Spleen (tissue), 11 donors: ENCODE measurements around the gene LAMB1. TPM values are rescaled to one million over a fixed set of nuclear protein-coding genes. Genes with fewer than 3 reads are reported as not detected.

ENCODE experiments used
- DNase-seq: peaks from one replicate; pipeline ENCODE4 v3.0.0-alpha.2; 2020
- H3K27ac ChIP-seq, 8 donors: fragments of 200-600 bp; sonication (generic) in 7 of 8; 1 replicate in 4 of 8; 2 replicates in 4 of 8; pipeline versions ENCODE4 v1.5.0 to v1.8.0; 2016 to 2021; ENCODE audit warnings: inconsistent platforms in 4 of 8, mild to moderate bottlenecking in 4 of 8, moderate library complexity in 1 of 8
- H3K27me3 ChIP-seq, 7 donors: fragments of 200-600 bp; sonication (generic) in 6 of 7; replicated peaks in 1 of 7; 1 replicate in 4 of 7; 2 replicates in 3 of 7; pipeline versions ENCODE4 v1.5.0 to v1.8.0; 2016 to 2021; ENCODE audit warnings: inconsistent platforms in 3 of 7, mild to moderate bottlenecking in 1 of 7
- H3K36me3 ChIP-seq, 6 donors: fragments of 200-600 bp; sonication (generic) in 5 of 6; 1 replicate in 4 of 6; 2 replicates in 2 of 6; pipeline versions ENCODE4 v1.5.0 to v1.8.0; 2016 to 2021; ENCODE audit warnings: inconsistent platforms in 2 of 6
- H3K4me1 ChIP-seq, 6 donors: fragments of 200-600 bp; sonication (generic) in 5 of 6; 1 replicate in 3 of 6; 2 replicates in 3 of 6; pipeline versions ENCODE4 v1.5.0 to v1.8.0; 2016 to 2021; ENCODE audit warnings: inconsistent platforms in 3 of 6
- H3K4me3 ChIP-seq, 8 donors: fragments of 200-600 bp; sonication (generic) in 7 of 8; 1 replicate in 4 of 8; 2 replicates in 4 of 8; pipeline versions ENCODE4 v1.5.0 to v1.8.0; 2016 to 2021; ENCODE audit warnings: inconsistent platforms in 4 of 8, mild to moderate bottlenecking in 4 of 8, moderate library complexity in 2 of 8
- H3K9me3 ChIP-seq, 8 donors: fragments of 200-600 bp; sonication (generic) in 7 of 8; 1 replicate in 4 of 8; 2 replicates in 4 of 8; pipeline versions ENCODE4 v1.5.0 to v1.8.0; 2016 to 2021; ENCODE audit warnings: inconsistent platforms in 4 of 8
- CTCF ChIP-seq, 11 experiments: fragments of 200-600 bp in 7 of 11; fragments of 450-650 bp in 4 of 11; sonication (generic) in 4 of 11; IDR thresholded peaks in 8 of 11; conservative IDR thresholded peaks in 3 of 11; 1 replicate in 7 of 11; 2 replicates in 4 of 11; pipeline versions ENCODE4 v1.4.0 to v1.8.0; 2016 to 2021; ENCODE audit warnings: antibody characterized with exemption in 11 of 11, inconsistent platforms in 4 of 11, mild to moderate bottlenecking in 1 of 11
- POLR2A ChIP-seq, 3 donors: fragments of 450-650 bp; IDR thresholded peaks; one replicate each; pipeline ENCODE4 v1.5.1; 2017; ENCODE audit warnings: antibody characterized with exemption in 3 of 3, mild to moderate bottlenecking in 1 of 3
- POLR2AphosphoS5 ChIP-seq, 3 donors: sonication (generic); formaldehyde crosslinking; IDR thresholded peaks; one replicate each; pipeline ENCODE4 v1.5.1; 2017; ENCODE audit warnings: antibody characterized with exemption in 3 of 3
- WGBS, 5 donors: extraction: QIAGEN DNeasy Blood & Tissue Kit in 3 of 5; methylation state at CpG; one replicate each; pipeline versions ENCODE4 v1.1.5 to v1.1.7; 2013 to 2018; 5-methylcytosine and 5-hydroxymethylcytosine counted together
- intact Hi-C: fragments of 100-400 bp; cut with DNase I; formaldehyde crosslinking; loops from one replicate; pipeline ENCODE4 v1.15.0; 2023; ENCODE audit warnings: low total_unique reads
- polyA plus RNA-seq, 3 donors: library from polyadenylated mRNA; stranded (reverse); fragments of 200-250 nt; gene quantifications; one replicate each; pipeline ENCODE4 v1.2.1, GENCODE V29; 2013
- total RNA-seq, 7 donors: library from RNA; depleted of rRNA in 3 of 7; stranded (reverse); fragments of >200 nt in 3 of 7; fragmentation: NEBNext Ultra II Directional in 4 of 7; extraction: Animal tissue kit (Norgen Biotek cat#: 25700) in 4 of 7; gene quantifications; one replicate each; pipeline versions ENCODE4 v1.1.0 to v1.2.1, GENCODE V29; 2016 to 2021
- donor health status: healthy with polysubstance abuse.
- donor health status: DM: no; HTN: no; CAD: no; lungs with moderate emphysema.
- donor health status: DM: no; HTN: no; CAD: no.
- donor health status: Bipolar disorder and iron deficiency.
- donor health status: healthy.
- donor health status: DM: no; HTN: no; CAD: no.
- donor health status: DM: yes; HTN: yes; CAD: no.

LAMB1 gene
- total and polyA plus RNA-seq, 10 donors, result 51.4 to 181 (median 126) TPM

GRCh38 chr7:108003599-108003935, 606 bp upstream of the LAMB1 start:
- no peak for DNase-seq
- H3K36me3 ChIP-seq, result no peaks in the 10 kb centered on the region
- peaks cover 8 to 40% (median 32%) of the 10 kb centered on the region in 6 donors for H3K4me1 ChIP-seq
- 19 to 39% (median 22%) methylated on average over 14 to 15 of the region's 15 CpGs for WGBS, 5 donors
- intact Hi-C loops, result no loop called here
- peak overlapping the region; percentile 45 to 75 (median 50) for H3K4me3 ChIP-seq
- peaks cover 9 to 77% (median 44%) of the 10 kb centered on the region in 7 donors for H3K27me3 ChIP-seq
- H3K27ac ChIP-seq, result peak overlapping the region in 7 of 8 donors; percentile 32 to 81 (median 76)
- TF ChIP-seq POLR2AphosphoS5 (IDR thresholded peaks at IDR 0.05), result no peak
- TF ChIP-seq POLR2A (IDR thresholded peaks at IDR 0.05), result no peak
- no peak for TF ChIP-seq CTCF (IDR thresholded peaks at IDR 0.05 in 8 of 11, conservative IDR thresholded peaks at IDR 0.05 in 3 of 11)
- H3K9me3 ChIP-seq, result no peaks in the 10 kb centered on the region

- H3K4me3 ChIP-seq, result peak overlapping the region; percentile 45 to 75 (median 50)
- H3K27ac ChIP-seq, result peak overlapping the region; percentile 28 to 81 (median 75)
- WGBS, 5 donors, result 2 to 10% (median 2%) methylated on average over 28 to 75 of the region's 75 CpGs
- H3K4me1 ChIP-seq, result peaks cover 8 to 40% (median 32%) of the 10 kb centered on the region in 6 donors
- no peaks in the 10 kb centered on the region for H3K9me3 ChIP-seq
- no peaks in the 10 kb centered on the region for H3K36me3 ChIP-seq
- DNase-seq, result no peak
- TF ChIP-seq CTCF (IDR thresholded peaks at IDR 0.05 in 8 of 11, conservative IDR thresholded peaks at IDR 0.05 in 3 of 11) (no peak), POLR2AphosphoS5 (IDR thresholded peaks at IDR 0.05) (peak in 2 of 3 donors; percentile 54 to 76)
- H3K27me3 ChIP-seq, result peaks cover 9 to 73% (median 44%) of the 10 kb centered on the region in 7 donors
- intact Hi-C loops, result no loop called here
Observed at GRCh38 chr7:108001764-108002725, 916 bp downstream of the LAMB1 start.

- Histone ChIP-seq H3K27ac (peak overlapping the region in 5 of 8 donors; percentile 74 to 81 (median 76)), H3K4me3 (peak overlapping the region; percentile 45 to 75 (median 50)), H3K9me3 (no peaks in the 10 kb centered on the region), H3K36me3 (no peaks in the 10 kb centered on the region), H3K27me3 (peaks cover 9 to 67% (median 43%) of the 10 kb centered on the region in 7 donors), H3K4me1 (peaks cover 8 to 40% (median 32%) of the 10 kb centered on the region in 6 donors)
- TF ChIP-seq POLR2A (IDR thresholded peaks at IDR 0.05), result no peak
- peak; percentile 19 to 38 (median 20) for TF ChIP-seq POLR2AphosphoS5 (IDR thresholded peaks at IDR 0.05)
- 16 to 21% (median 18%) methylated on average over 30 to 37 of the region's 37 CpGs for WGBS, 5 donors
- intact Hi-C loops, result no loop called here
- DNase-seq, result no peak
Observed at GRCh38 chr7:108000875-108001763, 1.8 kb downstream of the LAMB1 start.

GRCh38 chr7:107999779-108000560, 3.0 kb downstream of the LAMB1 start:
- Histone ChIP-seq H3K27me3 (peaks cover 9 to 58% (median 37%) of the 10 kb centered on the region in 7 donors), H3K4me3 (peak overlapping the region in 5 of 8 donors; percentile 50 to 75 (median 56)), H3K36me3 (no peaks in the 10 kb centered on the region), H3K9me3 (no peaks in the 10 kb centered on the region), H3K27ac (peak overlapping the region in 5 of 8 donors; percentile 24 to 81 (median 76)), H3K4me1 (peaks cover 8 to 40% (median 32%) of the 10 kb centered on the region in 6 donors)
- intact Hi-C loops, result no loop called here
- no peak for TF ChIP-seq POLR2A (IDR thresholded peaks at IDR 0.05)
- no peak for TF ChIP-seq POLR2AphosphoS5 (IDR thresholded peaks at IDR 0.05)
- no peak for TF ChIP-seq CTCF (IDR thresholded peaks at IDR 0.05 in 8 of 11, conservative IDR thresholded peaks at IDR 0.05 in 3 of 11)
- no peak for DNase-seq
- 66 to 73% (median 69%) methylated on average over 4 of the region's 4 CpGs for WGBS, 5 donors
